A549 (cell line): Measurements from ENCODE around the gene COG5.

ENCODE experiments used
- CBX8 ChIP-seq: fragments of 200-600 bp; sonication (generic); IDR thresholded peaks from 2 replicates; pipeline ENCODE4 v1.6.1; 2016
- CEBPB ChIP-seq, 2 experiments: fragments of >200 bp in 1 of 2; sonication (Bioruptor Twin) in 1 of 2; formaldehyde crosslinking in 1 of 2; IDR thresholded peaks; 2 replicates each; pipeline ENCODE4 v1.6.1; 2012 to 2016
- MAZ ChIP-seq: fragments of 150-350 bp; IDR thresholded peaks from 2 replicates; pipeline ENCODE4 v1.6.1; 2014; ENCODE audit warnings: antibody characterized with exemption, low read depth, low read length, borderline replicate concordance
- POLR2A ChIP-seq: IDR thresholded peaks from 2 replicates; pipeline ENCODE4 v1.6.1; 2012; ENCODE audit warnings: mild to moderate bottlenecking, low read length
- RARB ChIP-seq: fragments of 250-450 bp; sonication (Bioruptor Pico); IDR thresholded peaks from 2 replicates; pipeline ENCODE4 v1.8.0; 2021; ENCODE audit warnings: mild to moderate bottlenecking, moderate library complexity
- RCOR1 ChIP-seq: fragments of 150-350 bp; IDR thresholded peaks from 2 replicates; pipeline ENCODE4 v1.6.1; 2014; ENCODE audit warnings: antibody characterized with exemption, low read length, low read depth
- ZC3H11A ChIP-seq: fragments of 450-650 bp; IDR thresholded peaks from 2 replicates; pipeline ENCODE4 v1.6.1; 2014; ENCODE audit warnings: antibody characterized with exemption, mild to moderate bottlenecking
- ZNF302 ChIP-seq: fragments of 250-450 bp; sonication (Bioruptor Pico); IDR thresholded peaks from 2 replicates; pipeline ENCODE4 v1.9.0; 2021; ENCODE audit warnings: inconsistent platforms, mild to moderate bottlenecking, moderate library complexity
- TF ChIP-seq, protein P1 (sequence below): fragments of >200 bp; sonication (Bioruptor Twin); formaldehyde crosslinking; IDR thresholded peaks from 3 replicates; pipeline ENCODE4 v1.5.1; 2016
- TF ChIP-seq, protein P2 (sequence below): fragments of 250-450 bp; sonication (Bioruptor Pico); IDR thresholded peaks from 2 replicates; pipeline ENCODE4 v1.5.0; 2021; ENCODE audit warnings: mild to moderate bottlenecking, moderate library complexity, borderline replicate concordance

DNA sequence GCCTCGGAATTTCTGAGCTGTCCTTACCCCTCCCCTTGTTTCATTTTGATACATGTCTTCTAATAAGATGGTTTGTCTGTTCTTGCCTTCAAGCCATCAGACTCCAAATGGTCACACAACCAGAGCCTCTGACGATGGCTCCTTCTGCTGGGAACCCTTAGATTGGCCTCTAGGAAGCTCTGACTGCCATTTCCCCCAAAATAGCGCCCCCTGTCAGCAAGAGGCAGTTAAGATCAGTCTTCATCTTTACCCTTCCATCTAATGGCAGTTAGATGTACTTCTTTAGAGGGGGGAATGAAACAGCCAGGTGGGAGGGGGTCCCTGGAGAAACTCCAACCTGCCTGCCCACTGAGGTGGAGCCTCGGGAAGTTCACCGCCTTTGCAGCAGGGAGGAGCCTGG, 179.7 kb downstream of the COG5 start:
- TF ChIP-seq, protein P1, sequence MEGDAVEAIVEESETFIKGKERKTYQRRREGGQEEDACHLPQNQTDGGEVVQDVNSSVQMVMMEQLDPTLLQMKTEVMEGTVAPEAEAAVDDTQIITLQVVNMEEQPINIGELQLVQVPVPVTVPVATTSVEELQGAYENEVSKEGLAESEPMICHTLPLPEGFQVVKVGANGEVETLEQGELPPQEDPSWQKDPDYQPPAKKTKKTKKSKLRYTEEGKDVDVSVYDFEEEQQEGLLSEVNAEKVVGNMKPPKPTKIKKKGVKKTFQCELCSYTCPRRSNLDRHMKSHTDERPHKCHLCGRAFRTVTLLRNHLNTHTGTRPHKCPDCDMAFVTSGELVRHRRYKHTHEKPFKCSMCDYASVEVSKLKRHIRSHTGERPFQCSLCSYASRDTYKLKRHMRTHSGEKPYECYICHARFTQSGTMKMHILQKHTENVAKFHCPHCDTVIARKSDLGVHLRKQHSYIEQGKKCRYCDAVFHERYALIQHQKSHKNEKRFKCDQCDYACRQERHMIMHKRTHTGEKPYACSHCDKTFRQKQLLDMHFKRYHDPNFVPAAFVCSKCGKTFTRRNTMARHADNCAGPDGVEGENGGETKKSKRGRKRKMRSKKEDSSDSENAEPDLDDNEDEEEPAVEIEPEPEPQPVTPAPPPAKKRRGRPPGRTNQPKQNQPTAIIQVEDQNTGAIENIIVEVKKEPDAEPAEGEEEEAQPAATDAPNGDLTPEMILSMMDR, result 0 out of 3 replicates have a peak, but pooled peaks have one; percentile 13
- no peak for TF ChIP-seq ZC3H11A
- no peak for TF ChIP-seq POLR2A
- TF ChIP-seq CEBPB (IDR thresholded peaks at IDR 0.05), result no peak
- TF ChIP-seq CBX8, result no peak
- TF ChIP-seq MAZ, result no peak
- TF ChIP-seq ZNF302 (CRISPR knock-in tag), result no peak
- TF ChIP-seq, protein P2, sequence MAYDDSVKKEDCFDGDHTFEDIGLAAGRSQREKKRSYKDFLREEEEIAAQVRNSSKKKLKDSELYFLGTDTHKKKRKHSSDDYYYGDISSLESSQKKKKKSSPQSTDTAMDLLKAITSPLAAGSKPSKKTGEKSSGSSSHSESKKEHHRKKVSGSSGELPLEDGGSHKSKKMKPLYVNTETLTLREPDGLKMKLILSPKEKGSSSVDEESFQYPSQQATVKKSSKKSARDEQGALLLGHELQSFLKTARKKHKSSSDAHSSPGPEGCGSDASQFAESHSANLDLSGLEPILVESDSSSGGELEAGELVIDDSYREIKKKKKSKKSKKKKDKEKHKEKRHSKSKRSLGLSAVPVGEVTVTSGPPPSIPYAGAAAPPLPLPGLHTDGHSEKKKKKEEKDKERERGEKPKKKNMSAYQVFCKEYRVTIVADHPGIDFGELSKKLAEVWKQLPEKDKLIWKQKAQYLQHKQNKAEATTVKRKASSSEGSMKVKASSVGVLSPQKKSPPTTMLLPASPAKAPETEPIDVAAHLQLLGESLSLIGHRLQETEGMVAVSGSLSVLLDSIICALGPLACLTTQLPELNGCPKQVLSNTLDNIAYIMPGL (CRISPR knock-in tag), result no peak
- no peak for TF ChIP-seq RARB (CRISPR knock-in tag)
- no peak for TF ChIP-seq RCOR1
